Small intestine (tissue), 7 donors: Measurements from ENCODE around the gene ALAD. TPM values are rescaled to one million over a fixed set of nuclear protein-coding genes. Genes with fewer than 3 reads are reported as not detected.
"Not testable (repeated sequence)": the region's sequence is repeated elsewhere in the genome, so short reads cannot be mapped to it uniquely, and the experiment has no call there.

Experiments
- DNase-seq, 2 donors: peaks; one replicate each; pipeline versions ENCODE4 v3.0.0 to v3.0.0-alpha.2; 2013
- FAIRE-seq: peaks from 2 replicates; lab custom pipeline; 2012; peaks lifted over from hg19 to GRCh38; lab: Jason Lieb, UNC
- H3K27ac ChIP-seq, 3 donors: one replicate each; pipeline ENCODE4 v1.5.1; 2013; ENCODE audit warnings: low read length in 2 of 3, mild to moderate bottlenecking in 2 of 3, control low read depth in 1 of 3, inconsistent platforms in 1 of 3, low read depth in 1 of 3, moderate library complexity in 1 of 3
- H3K27me3 ChIP-seq, 3 donors: one replicate each; pipeline ENCODE4 v1.6.1; 2013; ENCODE audit warnings: low read length in 3 of 3, inconsistent platforms in 1 of 3; ENCODE audit not compliant: control insufficient read depth in 3 of 3, insufficient read depth in 3 of 3
- H3K36me3 ChIP-seq, 3 donors: one replicate each; pipeline ENCODE4 v1.6.1; 2013; ENCODE audit warnings: low read length in 3 of 3, inconsistent platforms in 1 of 3, low read depth in 1 of 3, mild to moderate bottlenecking in 1 of 3, moderate library complexity in 1 of 3; ENCODE audit not compliant: control insufficient read depth in 3 of 3, insufficient read depth in 2 of 3
- H3K4me1 ChIP-seq, 3 donors: one replicate each; pipeline ENCODE4 v1.6.1; 2013; ENCODE audit warnings: low read length in 2 of 3, inconsistent platforms in 1 of 3, low read depth in 1 of 3, mild to moderate bottlenecking in 1 of 3, moderate library complexity in 1 of 3; ENCODE audit not compliant: control insufficient read depth in 3 of 3, insufficient read depth in 2 of 3
- H3K4me3 ChIP-seq, 3 donors: one replicate each; pipeline ENCODE4 v1.5.1; 2013; ENCODE audit warnings: low read length in 3 of 3, control low read depth in 1 of 3, inconsistent platforms in 1 of 3, low read depth in 1 of 3, mild to moderate bottlenecking in 1 of 3, moderate library complexity in 1 of 3
- H3K9me3 ChIP-seq, 2 donors: one replicate each; pipeline ENCODE4 v1.6.1; 2013; ENCODE audit warnings: low read depth in 1 of 2, low read length in 1 of 2; ENCODE audit not compliant: control insufficient read depth in 2 of 2, insufficient read depth in 1 of 2
- WGBS, 3 donors: extraction: QIAGEN DNeasy Blood & Tissue Kit; methylation state at CpG; one replicate each; pipeline ENCODE4 v1.1.7; 2013; 5-methylcytosine and 5-hydroxymethylcytosine counted together
- polyA plus RNA-seq, 4 donors: library from polyadenylated mRNA; stranded (reverse) in 3 of 4; unstranded in 1 of 4; fragments of 200-250 nt in 3 of 4; fragments of 120-200 nt in 1 of 4; gene quantifications; one replicate each; pipeline versions ENCODE4 v1.2.1 to v1.2.3, GENCODE V29; 2013
- donor health status: healthy with polysubstance abuse.
- donor health status: control.
- donor health status: control.
- donor health status: Bipolar disorder and iron deficiency.
- donor health status: healthy.

The ALAD gene
- polyA plus RNA-seq, 4 donors = 33.5 to 97.7 (median 42.9) TPM

- no peaks in the 10 kb centered on the region for H3K27me3 ChIP-seq
- H3K36me3 ChIP-seq = peaks cover 0 to 43% (median 1%) of the 10 kb centered on the region in 3 donors
- no peak overlapping the region for H3K4me3 ChIP-seq
- no peaks in the 10 kb centered on the region for H3K9me3 ChIP-seq
- WGBS, 3 donors = 83 to 89% (median 88%) methylated on average over 5 of the region's 5 CpGs
- FAIRE-seq (no peak), DNase-seq (no peak)
- H3K27ac ChIP-seq = no peak overlapping the region
- peaks cover 0 to 27% (median under 1%) of the 10 kb centered on the region in 3 donors for H3K4me1 ChIP-seq
Observed at GRCh38 chr9:113368348-113368981, 32.6 kb downstream of the ALAD start.

DNA sequence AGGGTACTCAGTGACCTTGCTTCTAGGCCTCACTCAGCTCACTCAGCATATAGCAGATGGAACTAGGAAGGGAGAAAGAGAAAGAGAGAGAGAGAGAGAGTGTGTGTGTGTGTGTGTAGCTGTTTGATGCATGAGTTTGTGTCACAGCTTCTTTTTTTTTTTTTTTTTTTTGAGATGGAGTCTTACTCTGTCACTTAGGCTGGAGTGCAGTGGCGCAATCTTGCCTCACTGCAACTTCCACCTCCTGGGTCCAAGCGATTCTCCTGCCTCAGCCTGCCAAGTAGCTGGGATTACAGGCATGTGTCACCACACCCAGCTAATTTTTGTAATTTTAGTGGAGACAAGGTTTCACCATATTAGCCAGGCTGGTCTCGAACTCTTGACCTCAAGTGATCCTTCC is 35.4 kb downstream of the ALAD start:
- 91 to 95% (median 93%) methylated on average over 3 of the region's 3 CpGs for WGBS, 3 donors
- DNase-seq, FAIRE-seq, H3K4me3 ChIP-seq, H3K27ac ChIP-seq, H3K9me3 ChIP-seq, H3K4me1 ChIP-seq, H3K27me3 ChIP-seq: not testable (repeated sequence)
- H3K36me3 ChIP-seq = peaks cover 0 to 38% (median 0%) of the 10 kb centered on the region in 3 donors

- no peak overlapping the region for H3K4me3 ChIP-seq
- peaks cover 0 to 41% (median 0%) of the 10 kb centered on the region in 3 donors for H3K36me3 ChIP-seq
- no peak for FAIRE-seq
- no peak overlapping the region for H3K27ac ChIP-seq
- 62 to 72% (median 69%) methylated on average over 1 of the region's 1 CpG for WGBS, 3 donors
- H3K9me3 ChIP-seq = no peaks in the 10 kb centered on the region
- H3K4me1 ChIP-seq = no peaks in the 10 kb centered on the region
- no peak for DNase-seq
- no peaks in the 10 kb centered on the region for H3K27me3 ChIP-seq
Observed at GRCh38 chr9:113364951-113365350, 36.1 kb downstream of the ALAD start.

DNA sequence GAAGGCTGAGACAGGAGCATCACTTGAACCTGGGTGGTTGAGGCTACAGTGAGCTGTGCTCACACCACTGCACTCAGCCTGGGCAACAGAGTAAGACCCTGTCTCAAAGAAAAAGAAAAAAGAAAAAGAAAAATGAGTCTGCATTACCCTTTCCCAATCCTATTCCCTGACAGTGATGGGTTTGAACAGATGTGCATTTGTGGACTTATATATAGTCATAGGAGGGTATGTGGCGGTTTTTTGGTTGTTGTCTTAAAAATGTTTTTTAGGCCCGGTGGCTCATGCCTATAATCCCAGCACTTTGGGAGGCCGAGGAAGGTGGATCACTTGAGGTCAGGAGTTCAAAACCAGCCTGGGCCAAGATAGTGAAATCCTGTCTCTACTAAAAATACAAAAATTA is 37.7 kb downstream of the ALAD start:
- H3K27ac ChIP-seq = no peak overlapping the region
- no peaks in the 10 kb centered on the region for H3K9me3 ChIP-seq
- DNase-seq = no peak
- H3K36me3 ChIP-seq = peaks cover 0 to 34% (median 0%) of the 10 kb centered on the region in 3 donors
- no peaks in the 10 kb centered on the region for H3K27me3 ChIP-seq
- no peaks in the 10 kb centered on the region for H3K4me1 ChIP-seq
- H3K4me3 ChIP-seq = no peak overlapping the region
- FAIRE-seq = no peak
- WGBS, 3 donors = 63 to 80% (median 77%) methylated on average over 3 of the region's 3 CpGs

DNA sequence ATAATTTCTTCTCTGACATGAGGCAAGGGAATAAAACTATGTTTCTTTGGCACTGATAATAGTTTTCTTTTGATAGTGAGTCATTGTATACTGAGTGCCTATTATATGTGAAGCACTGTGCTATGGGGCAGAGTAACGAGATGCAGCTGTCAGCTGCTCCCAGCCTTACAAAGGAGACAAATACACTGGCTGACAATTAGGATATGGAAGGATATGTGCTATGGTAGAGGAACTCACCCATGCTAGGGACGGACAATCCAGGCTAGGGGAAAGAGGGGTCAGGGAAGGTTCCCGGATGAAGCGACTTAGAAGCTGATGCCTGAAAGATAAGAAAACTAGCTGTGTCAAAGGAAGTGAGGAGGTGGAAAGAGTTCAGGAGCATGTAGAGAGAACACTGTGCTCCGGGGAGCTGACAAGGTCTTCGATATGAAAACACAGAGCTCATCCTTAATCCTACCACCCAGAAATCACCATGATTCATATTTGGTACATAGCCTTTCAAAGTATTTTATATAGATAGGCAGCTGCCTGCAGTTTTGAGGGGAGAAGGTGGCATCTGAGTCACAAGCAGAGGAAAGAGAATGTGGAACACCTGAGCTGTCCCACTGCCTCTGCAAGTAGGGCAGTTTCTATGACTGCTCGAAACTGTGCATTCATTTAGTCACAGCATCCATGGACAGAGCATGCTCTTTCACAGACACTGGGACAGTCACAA is 39.6 kb downstream of the ALAD start:
- Histone ChIP-seq H3K4me1 (no peaks in the 10 kb centered on the region), H3K4me3 (no peak overlapping the region), H3K36me3 (peaks cover 0 to 27% (median 0%) of the 10 kb centered on the region in 3 donors), H3K27ac (no peak overlapping the region), H3K27me3 (no peaks in the 10 kb centered on the region), H3K9me3 (no peaks in the 10 kb centered on the region)
- FAIRE-seq (no peak), DNase-seq (no peak)
- 70 to 83% (median 79%) methylated on average over 7 of the region's 7 CpGs for WGBS, 3 donors

DNA sequence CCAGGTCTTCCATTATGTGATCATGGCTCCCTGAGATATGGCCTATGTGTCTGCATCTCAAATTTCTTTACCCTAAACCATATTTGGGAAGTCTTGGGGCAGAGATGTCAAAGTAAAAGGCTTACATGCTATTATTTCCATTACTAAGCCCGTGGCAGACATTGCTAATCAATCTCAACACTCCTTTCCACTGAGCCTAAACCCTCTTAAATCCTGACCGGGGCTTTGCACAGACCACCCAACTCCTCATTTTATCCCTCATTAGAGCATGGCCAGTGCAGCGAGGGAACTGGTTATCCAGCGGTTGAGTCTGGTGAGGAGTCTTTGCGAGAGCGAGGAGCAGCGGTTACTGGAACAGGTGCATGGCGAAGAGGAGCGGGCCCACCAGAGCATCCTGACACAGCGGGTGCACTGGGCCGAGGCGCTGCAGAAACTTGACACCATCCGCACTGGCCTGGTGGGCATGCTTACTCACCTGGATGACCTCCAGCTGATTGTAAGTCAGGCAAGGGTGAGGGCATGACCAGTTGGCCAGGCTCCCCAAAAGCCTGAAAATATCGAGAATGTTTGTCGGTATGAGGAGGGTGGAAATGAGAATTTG is 40.7 kb downstream of the ALAD start:
- Histone ChIP-seq H3K9me3 (no peaks in the 10 kb centered on the region), H3K36me3 (peaks cover 0 to 29% (median 0%) of the 10 kb centered on the region in 3 donors), H3K27me3 (no peaks in the 10 kb centered on the region), H3K4me1 (no peaks in the 10 kb centered on the region), H3K4me3 (no peak overlapping the region), H3K27ac (no peak overlapping the region)
- no peak for FAIRE-seq
- WGBS, 3 donors = 90 to 94% (median 90%) methylated on average over 15 of the region's 15 CpGs
- no peak for DNase-seq

- 82 to 94% (median 90%) methylated on average over 1 of the region's 1 CpG for WGBS, 3 donors
- FAIRE-seq = no peak
- Histone ChIP-seq H3K27me3 (no peaks in the 10 kb centered on the region), H3K4me1 (no peaks in the 10 kb centered on the region), H3K4me3 (no peak overlapping the region), H3K9me3 (no peaks in the 10 kb centered on the region), H3K27ac (no peak overlapping the region), H3K36me3 (peaks cover 0 to 30% (median 0%) of the 10 kb centered on the region in 3 donors)
- DNase-seq = no peak
Observed at GRCh38 chr9:113359385-113359784, 41.7 kb downstream of the ALAD start.

DNA sequence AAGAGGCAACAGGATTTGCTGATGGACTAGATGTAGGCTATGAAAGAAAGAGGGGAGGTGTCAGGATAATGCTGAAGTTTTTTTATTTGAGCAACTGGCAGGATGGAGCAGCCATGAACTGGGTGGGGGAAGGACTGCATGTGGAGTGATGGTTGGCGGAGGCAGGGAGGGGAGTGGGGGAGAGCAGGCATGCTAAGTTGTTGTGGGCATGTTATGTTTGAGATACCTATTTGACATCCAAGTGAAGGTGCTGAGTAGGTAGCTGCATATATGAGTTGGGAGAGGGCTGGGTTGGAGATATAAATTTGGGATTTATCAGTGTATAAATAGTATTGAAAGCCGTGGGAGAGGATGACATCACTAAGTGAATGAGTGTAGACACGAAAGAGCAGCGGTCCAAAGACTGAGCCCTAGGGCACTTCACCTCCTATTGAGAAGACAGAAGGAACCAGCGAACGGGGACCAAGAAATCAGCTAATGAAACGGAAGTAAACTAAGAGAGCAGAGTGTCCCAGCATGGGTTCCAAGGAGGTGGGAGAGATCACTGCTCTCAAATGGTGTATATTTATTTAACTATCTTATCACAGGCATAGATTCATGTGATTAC is 44.3 kb downstream of the ALAD start:
- Histone ChIP-seq H3K4me3 (no peak overlapping the region), H3K9me3 (no peaks in the 10 kb centered on the region), H3K36me3 (peaks cover 0 to 21% (median 0%) of the 10 kb centered on the region in 3 donors), H3K27me3 (no peaks in the 10 kb centered on the region), H3K4me1 (no peaks in the 10 kb centered on the region), H3K27ac (no peak overlapping the region)
- DNase-seq = no peak
- no peak for FAIRE-seq
- WGBS, 3 donors = 75 to 81% (median 79%) methylated on average over 7 of the region's 7 CpGs
